Calu3 (cell line): Measurements from ENCODE around the gene DCP2. TPM values are rescaled to one million over a fixed set of nuclear protein-coding genes. Genes with fewer than 3 reads are reported as not detected.

Experiments
- BruUV-seq: library from RNA; stranded (reverse); fragments of 400-500 nt; replicated peaks from 2 replicates; lab custom pipeline; 2021; lab: Mats Ljungman, UMichigan
- CTCF ChIA-PET: fragments of 300-600 bp; sonication (Branson Sonifier 250); formaldehyde crosslinking; loops from one replicate; lab custom pipeline; 2022; ENCODE audit warnings: antibody characterized with exemption; lab: Charles Lee
- DNase-seq: peaks from one replicate; pipeline ENCODE4 v3.0.0; 2022
- H3K27ac Mint-ChIP-seq: one replicate; pipeline ENCODE4 v1.8.0; 2022; ENCODE audit warnings: mixed read lengths; ENCODE audit not compliant: unreplicated experiment
- H3K27me3 Mint-ChIP-seq: one replicate; pipeline ENCODE4 v1.8.0; 2022; ENCODE audit warnings: mixed read lengths; ENCODE audit not compliant: unreplicated experiment
- H3K36me3 Mint-ChIP-seq: one replicate; pipeline ENCODE4 v1.8.0; 2022; ENCODE audit warnings: mild to moderate bottlenecking, moderate library complexity, mixed read lengths; ENCODE audit not compliant: insufficient read depth, unreplicated experiment
- H3K4me1 Mint-ChIP-seq: one replicate; pipeline ENCODE4 v1.8.0; 2022; ENCODE audit warnings: mild to moderate bottlenecking, low read depth, mixed read lengths; ENCODE audit not compliant: unreplicated experiment
- H3K4me3 Mint-ChIP-seq: one replicate; pipeline ENCODE4 v1.8.0; 2022; ENCODE audit warnings: mild to moderate bottlenecking, low read depth, moderate library complexity, mixed read lengths; ENCODE audit not compliant: unreplicated experiment
- H3K9me3 Mint-ChIP-seq: one replicate; pipeline ENCODE4 v1.8.0; 2022; ENCODE audit warnings: low read depth, mixed read lengths; ENCODE audit not compliant: unreplicated experiment
- intact Hi-C: fragments of 100-400 bp; cut with micrococcal nuclease; formaldehyde crosslinking; loops from one replicate; pipeline ENCODE4 v1.10.0; 2022; ENCODE audit not compliant: unreplicated experiment
- total RNA-seq: library from RNA; stranded (reverse); gene quantifications from 2 replicates; pipeline ENCODE4 v1.2.3, GENCODE V29; 2022
- TF ChIP-seq, protein P1 (sequence below): fragments of 200-600 bp; IDR thresholded peaks from one replicate; pipeline ENCODE4 v1.8.0; 2022; ENCODE audit warnings: antibody characterized with exemption; ENCODE audit not compliant: unreplicated experiment

The DCP2 gene
- total RNA-seq, 1 experiment from 2014 or later: 56.0 TPM

DNA sequence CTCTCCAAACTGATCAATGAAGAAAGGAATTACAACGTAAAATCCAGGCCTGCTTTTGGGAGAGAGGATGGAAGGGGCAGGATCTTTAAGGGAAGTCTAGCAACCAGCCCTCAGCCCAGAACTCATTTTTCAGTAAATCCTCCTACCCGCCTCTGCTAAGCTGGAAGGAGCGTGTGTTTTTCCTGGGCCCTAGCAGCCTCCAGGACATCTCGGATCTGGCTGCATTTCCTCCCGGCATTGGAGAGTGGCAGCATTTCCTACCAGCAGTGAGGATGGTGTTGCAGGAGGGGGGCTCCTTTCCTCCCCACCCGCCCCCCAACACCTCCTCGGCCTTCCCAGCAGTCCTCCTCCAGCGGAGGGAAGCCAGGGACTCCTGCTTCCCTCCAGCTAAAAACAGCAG, 54.5 kb downstream of the DCP2 start:
- Mint-ChIP-seq H3K9me3 (no peaks in the 10 kb centered on the region), H3K27me3 (no peaks in the 10 kb centered on the region), H3K36me3 (peaks cover 12% of the 10 kb centered on the region), H3K4me3 (no peak overlapping the region), H3K27ac (no peak overlapping the region), H3K4me1 (no peaks in the 10 kb centered on the region)
- intact Hi-C loops: no loop called here
- CTCF ChIA-PET: interaction anchor here (0.6 kb wide), 1 partner anchor 159 kb away, joined by 4 read pairs; no protein-coding TSS in a partner anchor
- TF ChIP-seq, protein P1, sequence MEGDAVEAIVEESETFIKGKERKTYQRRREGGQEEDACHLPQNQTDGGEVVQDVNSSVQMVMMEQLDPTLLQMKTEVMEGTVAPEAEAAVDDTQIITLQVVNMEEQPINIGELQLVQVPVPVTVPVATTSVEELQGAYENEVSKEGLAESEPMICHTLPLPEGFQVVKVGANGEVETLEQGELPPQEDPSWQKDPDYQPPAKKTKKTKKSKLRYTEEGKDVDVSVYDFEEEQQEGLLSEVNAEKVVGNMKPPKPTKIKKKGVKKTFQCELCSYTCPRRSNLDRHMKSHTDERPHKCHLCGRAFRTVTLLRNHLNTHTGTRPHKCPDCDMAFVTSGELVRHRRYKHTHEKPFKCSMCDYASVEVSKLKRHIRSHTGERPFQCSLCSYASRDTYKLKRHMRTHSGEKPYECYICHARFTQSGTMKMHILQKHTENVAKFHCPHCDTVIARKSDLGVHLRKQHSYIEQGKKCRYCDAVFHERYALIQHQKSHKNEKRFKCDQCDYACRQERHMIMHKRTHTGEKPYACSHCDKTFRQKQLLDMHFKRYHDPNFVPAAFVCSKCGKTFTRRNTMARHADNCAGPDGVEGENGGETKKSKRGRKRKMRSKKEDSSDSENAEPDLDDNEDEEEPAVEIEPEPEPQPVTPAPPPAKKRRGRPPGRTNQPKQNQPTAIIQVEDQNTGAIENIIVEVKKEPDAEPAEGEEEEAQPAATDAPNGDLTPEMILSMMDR: no peak
- BruUV-seq: TSS peak; percentile 6
- DNase-seq: no peak

DNA sequence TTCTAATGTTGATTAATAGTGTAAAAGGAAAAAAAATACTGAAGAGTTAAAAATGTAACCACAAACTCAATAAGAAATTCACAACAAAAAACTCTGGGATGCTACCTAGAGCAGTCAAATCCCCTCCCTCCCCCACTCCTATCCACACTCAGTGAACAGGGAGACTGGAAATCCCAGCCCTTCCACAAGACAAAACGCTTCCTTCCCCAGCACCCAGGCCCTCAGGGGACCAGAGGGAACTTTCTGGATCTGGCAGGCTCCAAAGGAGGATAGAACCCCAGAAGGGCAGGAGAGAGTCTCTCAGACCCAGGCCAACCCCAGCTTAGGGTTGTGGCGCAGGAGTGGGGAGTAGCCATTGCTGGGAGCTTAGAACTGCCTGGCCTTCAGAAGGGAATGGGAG, 55.0 kb downstream of the DCP2 start:
- no peak for DNase-seq
- H3K4me3 Mint-ChIP-seq: no peak overlapping the region
- BruUV-seq: no TSS peak
- no peaks in the 10 kb centered on the region for H3K9me3 Mint-ChIP-seq
- H3K27me3 Mint-ChIP-seq: no peaks in the 10 kb centered on the region
- TF ChIP-seq, protein P1: no peak
- intact Hi-C loops: no loop called here
- H3K4me1 Mint-ChIP-seq: no peaks in the 10 kb centered on the region
- CTCF ChIA-PET: interaction anchor here (0.6 kb wide), 1 partner anchor 158 kb away, joined by 4 read pairs; no protein-coding TSS in a partner anchor
- no peak overlapping the region for H3K27ac Mint-ChIP-seq
- H3K36me3 Mint-ChIP-seq: peaks cover 10% of the 10 kb centered on the region

DNA sequence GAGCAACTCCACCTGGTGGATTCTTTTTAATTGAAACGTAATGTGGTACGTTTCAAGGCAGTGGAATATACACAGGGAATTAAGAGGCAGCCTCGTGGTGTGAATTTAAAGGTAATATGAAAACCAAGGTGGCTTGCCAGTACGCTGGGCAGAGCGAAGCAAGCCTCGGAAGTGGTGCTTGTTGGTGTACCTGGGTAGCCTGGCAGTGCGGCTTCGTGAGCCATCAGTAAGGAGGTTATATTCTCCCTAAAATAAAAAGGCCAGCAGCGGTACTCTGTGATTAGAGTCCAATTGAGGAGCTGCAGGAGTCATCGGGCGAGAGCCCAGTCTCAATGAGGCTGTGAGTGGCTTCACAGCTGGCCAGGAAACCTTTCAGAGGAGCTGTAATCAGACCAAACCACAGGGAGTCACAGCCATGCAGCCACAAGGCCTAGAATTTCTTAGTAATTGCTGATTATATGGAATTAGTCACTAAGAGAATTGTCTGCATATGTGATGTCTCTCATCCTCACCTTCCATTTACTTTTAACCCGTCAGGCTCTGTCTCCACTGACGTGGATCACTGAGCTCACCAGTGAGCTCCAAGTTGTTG, 57.7 kb downstream of the DCP2 start:
- intact Hi-C loops: no loop called here
- no peaks in the 10 kb centered on the region for H3K4me1 Mint-ChIP-seq

DNA sequence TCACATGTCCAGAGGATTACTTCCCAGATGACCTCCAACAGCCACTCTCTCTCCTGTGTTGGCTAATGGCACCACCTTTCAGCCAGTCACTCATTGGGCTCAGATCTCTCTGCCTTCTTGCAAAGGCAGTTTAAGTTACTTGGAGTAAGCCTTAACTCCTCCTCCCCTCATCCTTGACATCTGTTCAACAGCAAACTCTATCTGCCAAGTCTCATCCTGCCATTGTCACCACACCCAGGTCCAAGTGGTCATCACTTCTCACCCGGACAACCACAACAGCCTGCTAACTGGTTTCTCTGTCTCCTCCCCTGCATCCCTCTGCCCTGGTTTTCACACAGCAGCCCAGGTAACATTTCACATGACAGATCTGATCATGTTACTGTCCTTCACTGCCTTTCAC, 58.5 kb downstream of the DCP2 start:
- no peaks in the 10 kb centered on the region for H3K27me3 Mint-ChIP-seq
- H3K9me3 Mint-ChIP-seq: no peaks in the 10 kb centered on the region
- TF ChIP-seq, protein P1: no peak
- no peak overlapping the region for H3K27ac Mint-ChIP-seq
- CTCF ChIA-PET: interaction anchor here (0.7 kb wide), 1 partner anchor 791 kb away, joined by 6 read pairs; no protein-coding TSS in a partner anchor
- DNase-seq: no peak
- H3K4me1 Mint-ChIP-seq: no peaks in the 10 kb centered on the region
- no peak overlapping the region for H3K4me3 Mint-ChIP-seq
- H3K36me3 Mint-ChIP-seq: no peaks in the 10 kb centered on the region
- intact Hi-C loops: no loop called here
- no TSS peak for BruUV-seq

More for the DNA sequence above, 57.7 kb downstream of the DCP2 start:
- Mint-ChIP-seq H3K27ac (no peak overlapping the region), H3K4me3 (no peak overlapping the region), H3K9me3 (no peaks in the 10 kb centered on the region), H3K27me3 (no peaks in the 10 kb centered on the region), H3K36me3 (no peaks in the 10 kb centered on the region)
- CTCF ChIA-PET: no interaction called here
- no peak for DNase-seq
- TF ChIP-seq, protein P1: no peak
- no TSS peak for BruUV-seq
